ENCODE results near the gene PPP1R3C. TPM values are rescaled to one million over a fixed set of nuclear protein-coding genes. Genes with fewer than 3 reads are reported as not detected.
A peak's percentile ranks its signal among the peaks of the same experiment; 100 is the strongest.

The PPP1R3C gene
- total RNA-seq, 2 donors from 2014 or later: 1.9 to 6.5 TPM

GRCh38 chr10:91597197-91597881 is 35.5 kb downstream of the PPP1R3C start:
- Histone ChIP-seq H3K4me1 (peaks cover 12% of the 10 kb centered on the region), H3K36me3 (no peaks in the 10 kb centered on the region), H3K9ac (ENCODE audit: low read depth in 2 of 2, low read length in 2 of 2) (no peak overlapping the region), H3K4me3 (no peak overlapping the region), H3K27ac (no peak overlapping the region), H3K9me3 (no peaks in the 10 kb centered on the region), H3K27me3 (no peaks in the 10 kb centered on the region)
- intact Hi-C loops (cut with DNase I): no loop called here
- DNase-seq: no peak
- no peak for TF ChIP-seq CTCF (IDR thresholded peaks at IDR 0.05)

GRCh38 chr10:91596825-91597196 is 36.1 kb downstream of the PPP1R3C start:
- no peak for TF ChIP-seq CTCF (IDR thresholded peaks at IDR 0.05)
- no peak for DNase-seq

DNA sequence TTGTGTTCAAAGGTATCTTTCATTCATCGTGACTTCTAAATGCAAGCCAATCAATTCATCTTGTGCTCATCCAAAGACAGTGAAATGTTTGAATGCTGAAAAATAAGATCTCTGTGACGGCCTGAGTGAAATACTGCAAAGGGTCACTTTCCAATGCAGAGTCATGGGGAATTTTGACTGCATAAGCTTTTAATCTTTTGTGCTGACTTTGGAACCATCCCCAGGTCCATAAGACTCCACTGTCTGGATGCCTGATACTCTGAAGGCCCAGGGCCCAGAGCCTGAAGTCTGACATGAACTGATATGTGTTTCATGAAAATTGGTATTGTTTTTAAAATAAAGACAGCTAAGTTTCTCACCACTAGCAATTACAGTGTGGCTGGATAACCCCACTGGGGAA is 39.0 kb downstream of the PPP1R3C start:
- no peak for TF ChIP-seq CTCF (IDR thresholded peaks at IDR 0.05)
- Histone ChIP-seq H3K9me3 (no peaks in the 10 kb centered on the region), H3K4me3 (no peak overlapping the region), H3K9ac (ENCODE audit: low read depth in 2 of 2, low read length in 2 of 2) (no peak overlapping the region), H3K27ac (no peak overlapping the region), H3K4me1 (peaks cover 20% of the 10 kb centered on the region), H3K36me3 (no peaks in the 10 kb centered on the region), H3K27me3 (no peaks in the 10 kb centered on the region)
- intact Hi-C loops (cut with DNase I): no loop called here
- DNase-seq: no peak

More at GRCh38 chr10:91596825-91597196, 36.1 kb downstream of the PPP1R3C start:
- Histone ChIP-seq H3K27ac (no peak overlapping the region), H3K4me1 (peaks cover 14% of the 10 kb centered on the region), H3K9me3 (no peaks in the 10 kb centered on the region), H3K36me3 (no peaks in the 10 kb centered on the region), H3K27me3 (no peaks in the 10 kb centered on the region), H3K4me3 (no peak overlapping the region), H3K9ac (ENCODE audit: low read depth in 2 of 2, low read length in 2 of 2) (no peak overlapping the region)
- intact Hi-C loops (cut with DNase I): no loop called here

DNA sequence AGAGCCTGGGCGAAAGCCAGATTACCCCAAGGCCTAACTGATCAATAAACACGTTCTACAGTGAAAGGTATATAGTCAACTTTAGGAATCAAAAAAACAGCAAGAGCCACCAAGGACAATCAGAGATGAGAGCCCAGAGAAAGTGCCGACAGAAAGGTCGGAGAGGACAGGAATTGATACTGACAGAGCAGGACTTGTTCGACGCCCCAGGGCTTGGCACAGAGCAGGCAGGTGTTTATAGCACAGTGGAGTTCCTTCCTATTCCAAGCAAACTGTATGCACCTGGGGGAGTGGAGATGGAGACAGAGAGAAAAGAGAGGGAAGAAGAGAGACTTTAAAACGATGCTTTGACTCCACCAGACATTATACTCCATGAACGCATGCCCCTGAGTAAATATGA is 39.5 kb downstream of the PPP1R3C start:
- H3K9ac ChIP-seq (ENCODE audit: low read depth in 2 of 2, low read length in 2 of 2): no peak overlapping the region
- no peak overlapping the region for H3K4me3 ChIP-seq
- H3K27ac ChIP-seq: no peak overlapping the region
- no peaks in the 10 kb centered on the region for H3K27me3 ChIP-seq
- no peak for DNase-seq
- intact Hi-C loops (cut with DNase I): no loop called here
- no peak for TF ChIP-seq CTCF (IDR thresholded peaks at IDR 0.05)
- peaks cover 20% of the 10 kb centered on the region for H3K4me1 ChIP-seq
- no peaks in the 10 kb centered on the region for H3K36me3 ChIP-seq
- no peaks in the 10 kb centered on the region for H3K9me3 ChIP-seq

GRCh38 chr10:91592266-91592975 is 40.5 kb downstream of the PPP1R3C start:
- H3K36me3 ChIP-seq: no peaks in the 10 kb centered on the region
- H3K9me3 ChIP-seq: no peaks in the 10 kb centered on the region
- no peak for DNase-seq
- H3K27ac ChIP-seq: peak overlapping the region; percentile 55
- intact Hi-C loops (cut with DNase I): no loop called here
- no peaks in the 10 kb centered on the region for H3K27me3 ChIP-seq
- H3K4me3 ChIP-seq: no peak overlapping the region
- peak overlapping the region in 1 of 2 donors; percentile 14 for H3K9ac ChIP-seq (ENCODE audit: low read depth in 2 of 2, low read length in 2 of 2)
- no peak for TF ChIP-seq CTCF (IDR thresholded peaks at IDR 0.05)
- peaks cover 18% of the 10 kb centered on the region for H3K4me1 ChIP-seq

All from colonic mucosa (tissue), 4 donors.